CD14-positive monocyte (primary cell): ENCODE data around the gene CTU2. TPM values are rescaled to one million over a fixed set of nuclear protein-coding genes. Genes with fewer than 3 reads are reported as not detected.
A peak's percentile ranks its signal among the peaks of the same experiment; 100 is the strongest.

ENCODE experiments used
- DNase-seq, 3 donors: peaks; one replicate each; pipeline ENCODE4 v3.0.0-alpha.2; 2011 to 2022
- H2AFZ ChIP-seq: 2 replicates; pipeline ENCODE4 v1.6.0; 2012; ENCODE audit warnings: mild to moderate bottlenecking, low read depth, low read length, inconsistent platforms; ENCODE audit not compliant: insufficient read depth, poor library complexity, severe bottlenecking
- H3K27ac ChIP-seq, 2 donors: 1 replicate in 1 of 2; 2 replicates in 1 of 2; pipeline ENCODE4 v1.5.1; 2012 to 2013; ENCODE audit warnings: low read length in 2 of 2, control low read depth in 1 of 2, inconsistent platforms in 1 of 2, low read depth in 1 of 2, mild to moderate bottlenecking in 1 of 2
- H3K27me3 ChIP-seq, 2 donors: one replicate each; pipeline versions ENCODE4 v1.6.0 to v1.6.1; 2011 to 2013; ENCODE audit warnings: low read length in 2 of 2; ENCODE audit not compliant: control insufficient read depth in 2 of 2, insufficient read depth in 2 of 2
- H3K36me3 ChIP-seq, 2 donors: replicated peaks in 1 of 2; 1 replicate in 1 of 2; 2 replicates in 1 of 2; pipeline versions ENCODE4 v1.5.1 to v1.6.1; 2012 to 2013; ENCODE audit warnings: low read length in 2 of 2, control low read depth in 1 of 2, inconsistent platforms in 1 of 2, mild to moderate bottlenecking in 1 of 2; ENCODE audit not compliant: insufficient read depth in 2 of 2, control insufficient read depth in 1 of 2
- H3K4me1 ChIP-seq, 2 donors: 1 replicate in 1 of 2; 2 replicates in 1 of 2; pipeline versions ENCODE4 v1.5.1 to v1.6.1; 2012 to 2013; ENCODE audit warnings: low read length in 2 of 2, control low read depth in 1 of 2, inconsistent platforms in 1 of 2, mild to moderate bottlenecking in 1 of 2, moderate library complexity in 1 of 2; ENCODE audit not compliant: insufficient read depth in 2 of 2, control insufficient read depth in 1 of 2
- H3K4me2 ChIP-seq: replicated peaks from 2 replicates; pipeline ENCODE3; 2012; ENCODE audit warnings: low read length, moderate library complexity, mild to moderate bottlenecking; ENCODE audit not compliant: poor library complexity, severe bottlenecking; ENCODE audit errors: extremely low read depth
- H3K4me3 ChIP-seq, 3 experiments: fragments of 200-600 bp in 1 of 3; sonication (generic) in 1 of 3; replicated peaks in 1 of 3; 1 replicate in 2 of 3; 2 replicates in 1 of 3; pipeline ENCODE4 v1.5.1; 2011 to 2013; ENCODE audit warnings: low read length in 3 of 3, mild to moderate bottlenecking in 3 of 3, control low read depth in 2 of 3, low read depth in 2 of 3, inconsistent platforms in 1 of 3, moderate library complexity in 1 of 3
- H3K79me2 ChIP-seq: 2 replicates; pipeline ENCODE4 v1.6.0; 2012; ENCODE audit warnings: mild to moderate bottlenecking, control low read depth, inconsistent platforms, low read length, moderate library complexity; ENCODE audit not compliant: insufficient read depth
- H3K9ac ChIP-seq: 2 replicates; pipeline ENCODE4 v1.6.0; 2017; ENCODE audit warnings: low read length, mild to moderate bottlenecking; ENCODE audit not compliant: insufficient read depth, poor library complexity, severe bottlenecking
- H3K9me3 ChIP-seq, 2 donors: replicated peaks in 1 of 2; 1 replicate in 1 of 2; 2 replicates in 1 of 2; pipeline versions ENCODE4 v1.5.1 to v1.6.1; 2012 to 2013; ENCODE audit warnings: low read length in 2 of 2, control low read depth in 1 of 2; ENCODE audit not compliant: control insufficient read depth in 1 of 2, insufficient read depth in 1 of 2
- H4K20me1 ChIP-seq: 2 replicates; pipeline ENCODE4 v1.6.0; 2012; ENCODE audit warnings: mild to moderate bottlenecking, low read length, control low read depth, moderate library complexity; ENCODE audit not compliant: insufficient read depth
- H3K27ac Mint-ChIP-seq, 7 donors: one replicate each; pipeline ENCODE4 v1.8.0; 2020; ENCODE audit warnings: mild to moderate bottlenecking in 7 of 7, mixed read lengths in 7 of 7, moderate library complexity in 6 of 7, inconsistent platforms in 2 of 7
- H3K27me3 Mint-ChIP-seq, 3 donors: one replicate each; pipeline ENCODE4 v1.8.0; 2021 to 2022; ENCODE audit warnings: low read depth in 3 of 3, mild to moderate bottlenecking in 3 of 3, mixed read lengths in 3 of 3, moderate library complexity in 3 of 3, inconsistent platforms in 1 of 3
- H3K36me3 Mint-ChIP-seq, 2 donors: one replicate each; pipeline ENCODE4 v1.8.0; 2020; ENCODE audit warnings: mixed read lengths in 2 of 2, inconsistent platforms in 1 of 2, mild to moderate bottlenecking in 1 of 2
- H3K4me1 Mint-ChIP-seq: one replicate; pipeline ENCODE4 v1.8.0; 2020; ENCODE audit warnings: mild to moderate bottlenecking, mixed read lengths
- H3K4me3 Mint-ChIP-seq, 2 donors: one replicate each; pipeline ENCODE4 v1.8.0; 2020; ENCODE audit warnings: mild to moderate bottlenecking in 2 of 2, mixed read lengths in 2 of 2, moderate library complexity in 1 of 2
- H3K9me3 Mint-ChIP-seq, 7 donors: one replicate each; pipeline ENCODE4 v1.8.0; 2020 to 2022; ENCODE audit warnings: mixed read lengths in 7 of 7, mild to moderate bottlenecking in 6 of 7, moderate library complexity in 6 of 7, inconsistent platforms in 2 of 7
- CTCF ChIP-seq: fragments of 200-600 bp; IDR thresholded peaks from one replicate; pipeline ENCODE4 v1.8.0; 2022; ENCODE audit warnings: antibody characterized with exemption, mild to moderate bottlenecking
- WGBS: methylation state at CpG from one replicate; pipeline ENCODE4 v1.1.5; 2013; ENCODE audit warnings: missing lambda C conversion rate; ENCODE audit not compliant: insufficient coverage; 5-methylcytosine and 5-hydroxymethylcytosine counted together
- intact Hi-C, 2 donors: fragments of 100-400 bp; cut with micrococcal nuclease; formaldehyde crosslinking; loops; one replicate each; pipeline versions ENCODE4 v1.15.0 to v1.15.1; 2023
- polyA plus RNA-seq, 3 donors: library from polyadenylated mRNA; depleted of rRNA in 1 of 3; unstranded in 2 of 3; stranded (reverse) in 1 of 3; fragments of 300-500 nt in 2 of 3; fragments of >200 nt in 1 of 3; fragmentation: Illumina TruSeq in 2 of 3; gene quantifications; 1 replicate in 2 of 3; 2 replicates in 1 of 3; pipeline ENCODE4 v1.2.3, GENCODE V29; 2012 to 2021

CTU2 gene
- polyA plus RNA-seq, 3 donors = 5.9 to 10.3 (median 7.5) TPM

GRCh38 chr16:88662843-88663606, 43.3 kb upstream of the CTU2 start, which contains the start of gene MVD:
Gene MVD (minus strand): TSS chr16:88663091. CDS start chr16:88663080, 11 bp downstream.
- Histone ChIP-seq H3K4me3 (peak within 1 kb of the TSS; percentile 69 to 87 (median 81)), H4K20me1 (no peaks in the 10 kb centered on the region), H3K9ac (peak within 1 kb of the TSS; percentile 85), H3K36me3 (no peaks in the 10 kb centered on the region), H3K79me2 (peaks cover 6% of the 10 kb centered on the region), H3K4me2 (peak within 1 kb of the TSS; percentile 82), H2AFZ (peak within 1 kb of the TSS; percentile 92), H3K27me3 (no peaks in the 10 kb centered on the region), H3K4me1 (peaks cover 20 to 21% of the 10 kb centered on the region in 2 donors), H3K27ac (peak within 1 kb of the TSS; percentile 20 to 93), H3K9me3 (no peaks in the 10 kb centered on the region)
- intact Hi-C loops = loop anchor here (2.0 to 10.0 kb wide), 4 partner anchors 22 to 91 kb away; partner anchors contain the start of gene ZC3H18 (in 2 of the 2)
- peak; percentile 97 to 98 (median 98) for DNase-seq
- Mint-ChIP-seq H3K36me3 (peaks cover 12 to 25% of the 10 kb centered on the region in 2 donors), H3K4me1 (peaks cover 19% of the 10 kb centered on the region), H3K27me3 (peaks cover 0 to 3% (median 3%) of the 10 kb centered on the region in 3 donors), H3K9me3 (no peaks in the 10 kb centered on the region), H3K27ac (peak within 1 kb of the TSS; percentile 83 to 98 (median 92)), H3K4me3 (peak within 1 kb of the TSS; percentile 83 to 91)
- WGBS = under 1% methylated on average over 88 of the region's 88 CpGs
- TF ChIP-seq CTCF = no peak

GRCh38 chr16:88665148-88665547, 41.2 kb upstream of the CTU2 start:
- Histone ChIP-seq H3K4me1 (peaks cover 20 to 21% of the 10 kb centered on the region in 2 donors), H4K20me1 (no peaks in the 10 kb centered on the region), H3K9ac (no peak overlapping the region), H2AFZ (no peak overlapping the region), H3K4me3 (no peak overlapping the region), H3K79me2 (peaks cover 6% of the 10 kb centered on the region), H3K9me3 (no peaks in the 10 kb centered on the region), H3K27ac (no peak overlapping the region), H3K27me3 (no peaks in the 10 kb centered on the region), H3K4me2 (no peak overlapping the region), H3K36me3 (no peaks in the 10 kb centered on the region)
- H3K27ac Mint-ChIP-seq = no peak overlapping the region
- DNase-seq = no peak
- no peak overlapping the region for H3K4me3 Mint-ChIP-seq
- H3K4me1 Mint-ChIP-seq = peaks cover 19% of the 10 kb centered on the region
- peaks cover 5 to 21% of the 10 kb centered on the region in 2 donors for H3K36me3 Mint-ChIP-seq
- intact Hi-C loops = loop anchor here (2.0 to 10.0 kb wide), 2 partner anchors 14 to 90 kb away; partner anchors contain the start of gene ZC3H18 (in 1 of the 2)
- WGBS = 92% methylated on average over 3 of the region's 4 CpGs
- TF ChIP-seq CTCF = no peak
- H3K27me3 Mint-ChIP-seq = peaks cover 0 to 3% (median 2%) of the 10 kb centered on the region in 3 donors
- no peaks in the 10 kb centered on the region for H3K9me3 Mint-ChIP-seq
